ENCODE results near the gene GNAS-AS1. TPM values are rescaled to one million over a fixed set of nuclear protein-coding genes. Genes with fewer than 3 reads are reported as not detected.

GNAS-AS1 gene
- total RNA-seq, 1 donor from 2014 or later: 1.7 TPM

DNA sequence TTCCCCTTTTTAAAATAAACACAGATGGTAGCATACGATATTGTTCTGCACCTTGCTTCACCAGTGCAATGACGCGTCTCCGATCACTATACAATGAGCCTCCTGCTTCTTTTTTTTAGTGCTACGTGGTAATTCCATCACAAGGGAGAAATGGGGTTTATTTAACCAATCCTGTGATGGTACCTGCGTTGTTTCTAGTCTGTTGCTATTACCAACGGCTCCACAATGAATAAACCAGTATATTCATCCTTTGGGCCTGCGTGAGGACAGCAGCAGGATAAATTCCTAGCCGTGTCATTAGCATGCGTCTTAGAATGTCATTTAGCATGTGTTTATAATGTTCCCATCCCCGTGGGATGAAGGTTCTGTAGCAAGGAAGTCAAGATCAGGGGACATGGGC, 42.9 kb downstream of the GNAS-AS1 start:
- Mint-ChIP-seq H3K4me3 (no peak overlapping the region), H3K9me3 (no peaks in the 10 kb centered on the region), H3K27ac (no peak overlapping the region), H3K36me3 (ENCODE audit: low read depth) (no peaks in the 10 kb centered on the region), H3K4me1 (ENCODE audit: low read depth) (no peaks in the 10 kb centered on the region), H3K27me3 (ENCODE audit: insufficient read depth) (peaks cover 37% of the 10 kb centered on the region)
- intact Hi-C loops (cut with micrococcal nuclease): no loop called here
- no peak for DNase-seq (ENCODE audit: low spot score)

DNA sequence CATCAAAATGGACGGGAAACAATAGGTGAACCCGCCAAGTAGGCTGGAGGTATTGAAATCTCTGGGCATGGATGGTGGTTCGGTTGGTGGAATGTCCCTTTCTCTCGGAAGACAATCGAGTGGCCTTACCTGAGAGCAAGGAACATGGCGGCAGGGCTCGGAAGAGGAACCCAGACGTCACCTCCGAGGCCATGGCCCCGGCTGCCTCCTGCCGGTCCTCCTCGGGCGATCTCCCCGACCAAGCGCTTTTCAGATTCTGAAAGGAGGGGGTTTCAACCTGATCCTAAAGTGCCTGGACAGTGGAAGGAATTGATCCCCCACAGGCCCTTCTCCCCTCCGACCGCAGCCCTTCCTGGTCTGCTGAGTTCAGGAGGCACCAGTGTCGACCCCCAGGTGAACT, 47.2 kb downstream of the GNAS-AS1 start:
- no peaks in the 10 kb centered on the region for H3K4me1 Mint-ChIP-seq (ENCODE audit: low read depth)
- H3K27ac Mint-ChIP-seq: no peak overlapping the region
- H3K4me3 Mint-ChIP-seq: no peak overlapping the region
- H3K9me3 Mint-ChIP-seq: no peaks in the 10 kb centered on the region
- no peaks in the 10 kb centered on the region for H3K36me3 Mint-ChIP-seq (ENCODE audit: low read depth)
- DNase-seq (ENCODE audit: low spot score): no peak
- intact Hi-C loops (cut with micrococcal nuclease): no loop called here
- peaks cover 32% of the 10 kb centered on the region for H3K27me3 Mint-ChIP-seq (ENCODE audit: insufficient read depth)

GRCh38 chr20:58802061-58802460, 48.6 kb downstream of the GNAS-AS1 start:
- no peak overlapping the region for H3K27ac Mint-ChIP-seq
- DNase-seq (ENCODE audit: low spot score): no peak
- no peaks in the 10 kb centered on the region for H3K9me3 Mint-ChIP-seq
- H3K4me3 Mint-ChIP-seq: no peak overlapping the region
- intact Hi-C loops (cut with micrococcal nuclease): no loop called here
- H3K27me3 Mint-ChIP-seq (ENCODE audit: insufficient read depth): peaks cover 24% of the 10 kb centered on the region
- H3K4me1 Mint-ChIP-seq (ENCODE audit: low read depth): no peaks in the 10 kb centered on the region
- no peaks in the 10 kb centered on the region for H3K36me3 Mint-ChIP-seq (ENCODE audit: low read depth)

DNA sequence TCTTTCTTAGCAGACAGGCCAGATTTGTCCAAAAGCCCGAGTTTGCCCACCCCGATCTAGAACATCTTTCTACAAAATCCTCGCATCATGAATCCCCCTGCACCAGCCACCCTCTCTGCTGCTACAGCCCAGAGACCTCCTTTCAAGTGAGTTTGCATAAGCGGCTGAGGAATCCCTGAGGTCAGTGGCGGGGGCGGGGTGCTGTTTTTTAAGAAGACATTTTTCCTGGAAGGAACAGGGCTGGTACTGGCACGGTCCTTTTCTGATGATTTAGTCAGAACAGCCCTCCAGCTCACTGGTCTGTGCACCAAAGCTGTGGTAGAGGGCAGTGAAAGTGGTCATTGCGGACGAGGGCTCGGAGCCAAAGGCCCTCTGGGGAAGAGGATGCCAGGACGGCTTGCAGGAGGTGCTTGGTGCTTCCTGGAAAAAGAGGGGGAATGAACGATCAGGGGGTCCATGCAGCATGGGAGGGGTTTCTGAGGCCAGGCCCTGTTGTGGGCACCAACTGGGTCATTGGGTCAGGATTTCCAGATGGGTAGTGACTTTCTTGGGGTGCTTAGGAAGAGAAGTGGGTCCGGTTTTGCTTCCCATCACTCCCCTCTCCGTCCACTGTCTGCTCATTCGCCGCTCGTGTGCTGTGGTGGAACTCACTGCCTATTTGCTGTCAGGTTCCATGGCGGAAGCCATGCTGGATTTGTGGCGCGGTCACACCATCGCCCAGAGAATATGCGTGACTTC, 50.4 kb downstream of the GNAS-AS1 start:
- intact Hi-C loops (cut with micrococcal nuclease): no loop called here
- DNase-seq (ENCODE audit: low spot score): no peak
- Mint-ChIP-seq H3K36me3 (ENCODE audit: low read depth) (no peaks in the 10 kb centered on the region), H3K9me3 (no peaks in the 10 kb centered on the region), H3K4me1 (ENCODE audit: low read depth) (no peaks in the 10 kb centered on the region), H3K27me3 (ENCODE audit: insufficient read depth) (peaks cover 17% of the 10 kb centered on the region), H3K4me3 (no peak overlapping the region), H3K27ac (no peak overlapping the region)

DNA sequence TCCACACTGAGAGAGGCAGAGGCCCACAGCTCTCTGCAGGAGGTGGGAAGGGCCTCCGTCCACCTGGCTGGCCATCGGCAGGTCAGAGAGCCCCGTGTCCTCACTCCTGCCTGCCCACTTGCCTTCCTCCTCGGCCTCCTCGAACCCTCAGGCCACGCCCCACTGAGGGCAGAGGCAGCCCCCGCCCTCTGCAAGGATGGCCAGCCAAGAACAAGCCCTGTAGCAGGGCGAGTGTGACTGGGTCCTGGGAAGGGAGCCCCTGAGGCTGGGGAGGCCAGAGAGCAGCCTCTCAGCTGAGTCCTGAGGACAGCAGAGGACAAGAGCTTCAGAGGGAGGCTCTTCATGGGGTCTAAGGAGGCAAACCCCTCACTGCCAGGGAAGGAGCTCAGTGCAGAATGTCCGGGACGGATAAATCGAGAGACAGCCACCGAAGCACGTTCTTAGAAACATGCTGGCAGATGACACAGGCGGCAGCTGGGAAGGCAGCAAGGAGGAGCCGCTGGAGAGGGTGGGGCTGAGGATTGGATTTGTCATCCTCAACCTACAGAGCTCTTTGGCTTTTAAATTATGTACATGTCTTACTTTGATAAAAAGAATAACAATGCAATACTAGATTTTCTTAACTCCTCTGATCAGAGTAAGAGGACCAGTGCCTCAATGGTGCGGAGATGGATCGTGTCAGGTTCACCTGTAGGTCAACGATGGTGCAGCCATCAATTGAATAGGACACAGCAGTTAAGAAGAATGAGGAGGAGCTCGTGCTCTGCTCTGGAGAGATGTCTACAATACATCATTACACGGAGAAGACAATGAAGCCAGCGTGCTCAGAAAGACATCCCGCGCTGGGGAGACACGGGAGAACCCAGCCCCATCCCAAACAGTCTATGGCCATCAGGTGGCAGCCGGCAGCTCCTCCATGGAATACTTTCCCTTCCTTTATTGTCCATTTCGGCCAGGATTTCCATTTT, 53.0 kb downstream of the GNAS-AS1 start:
- H3K4me1 Mint-ChIP-seq (ENCODE audit: low read depth): no peaks in the 10 kb centered on the region
- no peak for DNase-seq (ENCODE audit: low spot score)
- no peak overlapping the region for H3K4me3 Mint-ChIP-seq
- no peak overlapping the region for H3K27ac Mint-ChIP-seq
- no peaks in the 10 kb centered on the region for H3K36me3 Mint-ChIP-seq (ENCODE audit: low read depth)
- H3K9me3 Mint-ChIP-seq: no peaks in the 10 kb centered on the region
- intact Hi-C loops (cut with micrococcal nuclease): no loop called here
- peaks cover 14% of the 10 kb centered on the region for H3K27me3 Mint-ChIP-seq (ENCODE audit: insufficient read depth)

GRCh38 chr20:58795923-58796245, 54.8 kb downstream of the GNAS-AS1 start:
- no peaks in the 10 kb centered on the region for H3K4me1 Mint-ChIP-seq (ENCODE audit: low read depth)
- H3K27ac Mint-ChIP-seq: no peak overlapping the region
- peaks cover 7% of the 10 kb centered on the region for H3K27me3 Mint-ChIP-seq (ENCODE audit: insufficient read depth)
- H3K9me3 Mint-ChIP-seq: no peaks in the 10 kb centered on the region
- H3K36me3 Mint-ChIP-seq (ENCODE audit: low read depth): no peaks in the 10 kb centered on the region
- DNase-seq (ENCODE audit: low spot score): no peak
- intact Hi-C loops (cut with micrococcal nuclease): no loop called here
- no peak overlapping the region for H3K4me3 Mint-ChIP-seq

DNA sequence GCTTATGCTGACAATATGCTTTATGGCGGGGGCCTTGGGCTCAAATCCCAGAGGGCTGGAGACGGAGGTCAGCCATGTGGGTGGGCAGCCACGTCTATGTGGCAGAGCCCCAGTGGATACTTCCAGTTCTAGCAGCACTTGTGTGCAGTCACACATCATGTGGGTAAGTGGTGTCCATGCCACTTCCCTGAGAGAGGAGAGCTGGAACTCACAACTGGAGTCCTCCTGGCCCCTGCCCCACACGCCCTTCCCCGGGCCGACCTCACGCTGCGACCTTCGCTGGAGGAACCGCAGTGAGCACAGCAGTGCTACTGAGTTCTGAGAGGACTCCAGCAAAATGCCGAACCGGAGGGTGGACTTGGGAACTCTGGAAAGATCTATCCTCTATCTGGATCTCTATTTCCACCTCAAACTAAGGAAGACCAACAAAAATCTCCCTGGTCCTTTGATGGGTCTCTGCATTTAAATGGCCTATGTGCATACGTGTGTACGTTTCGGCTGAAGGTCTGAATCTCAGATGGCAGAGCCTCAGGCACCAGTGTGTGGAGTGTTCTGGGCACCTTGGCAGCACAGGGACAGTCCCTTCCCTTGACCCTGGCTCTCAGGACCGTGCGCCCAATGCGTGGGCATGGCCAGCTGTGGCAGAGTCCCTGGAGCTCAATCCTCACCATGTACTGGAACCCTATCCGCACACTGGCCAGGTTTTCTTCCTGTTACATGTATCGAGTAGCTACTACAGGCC, 55.4 kb downstream of the GNAS-AS1 start:
- intact Hi-C loops (cut with micrococcal nuclease): no loop called here
- Mint-ChIP-seq H3K27me3 (ENCODE audit: insufficient read depth) (peaks cover 7% of the 10 kb centered on the region), H3K36me3 (ENCODE audit: low read depth) (no peaks in the 10 kb centered on the region), H3K27ac (no peak overlapping the region), H3K9me3 (no peaks in the 10 kb centered on the region), H3K4me3 (no peak overlapping the region), H3K4me1 (ENCODE audit: low read depth) (no peaks in the 10 kb centered on the region)
- no peak for DNase-seq (ENCODE audit: low spot score)

DNA sequence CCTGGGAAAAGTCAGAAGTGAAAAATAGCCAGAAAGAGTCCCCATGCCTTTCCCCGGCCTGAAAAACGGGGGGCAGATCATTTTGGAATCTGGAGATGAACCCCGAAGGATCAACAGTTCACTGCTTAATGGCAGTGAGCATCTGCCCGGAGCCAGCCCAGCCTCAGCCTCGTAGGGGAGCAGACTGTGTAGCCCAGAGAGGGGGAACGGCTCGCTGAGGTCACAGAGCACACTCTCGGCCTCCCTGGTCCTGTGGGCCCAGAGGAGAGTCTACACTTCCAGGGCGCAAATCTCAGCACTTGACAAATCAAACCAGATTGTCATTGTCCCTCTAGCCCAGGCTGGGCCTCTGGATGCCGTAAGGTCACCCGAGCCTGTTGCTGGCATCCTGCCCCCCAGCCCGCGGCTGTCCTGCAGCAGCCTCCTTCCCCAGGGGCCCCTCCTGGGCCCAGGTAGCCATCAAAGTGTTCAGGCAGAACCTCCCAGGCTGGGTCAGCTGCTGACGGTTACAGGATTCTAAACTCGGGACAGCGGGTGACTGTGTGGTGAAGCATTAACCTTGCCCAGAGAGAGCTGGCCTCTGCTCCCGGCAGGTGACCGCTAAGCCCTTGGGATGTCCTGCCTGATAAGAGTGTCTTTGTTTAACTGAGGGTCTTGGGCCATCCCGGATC, 56.1 kb downstream of the GNAS-AS1 start:
- H3K27me3 Mint-ChIP-seq (ENCODE audit: insufficient read depth): peaks cover 7% of the 10 kb centered on the region

GRCh38 chr20:58793512-58794420, 56.9 kb downstream of the GNAS-AS1 start:
- H3K36me3 Mint-ChIP-seq (ENCODE audit: low read depth): no peaks in the 10 kb centered on the region
- no peak for DNase-seq (ENCODE audit: low spot score)
- H3K27ac Mint-ChIP-seq: no peak overlapping the region
- no peak overlapping the region for H3K4me3 Mint-ChIP-seq
- no peaks in the 10 kb centered on the region for H3K9me3 Mint-ChIP-seq
- intact Hi-C loops (cut with micrococcal nuclease): no loop called here
- peaks cover 9% of the 10 kb centered on the region for H3K27me3 Mint-ChIP-seq (ENCODE audit: insufficient read depth)
- no peaks in the 10 kb centered on the region for H3K4me1 Mint-ChIP-seq (ENCODE audit: low read depth)

More for the DNA sequence above, 56.1 kb downstream of the GNAS-AS1 start:
- Mint-ChIP-seq H3K4me1 (ENCODE audit: low read depth) (no peaks in the 10 kb centered on the region), H3K4me3 (no peak overlapping the region), H3K36me3 (ENCODE audit: low read depth) (no peaks in the 10 kb centered on the region), H3K9me3 (no peaks in the 10 kb centered on the region), H3K27ac (no peak overlapping the region)
- no peak for DNase-seq (ENCODE audit: low spot score)
- intact Hi-C loops (cut with micrococcal nuclease): no loop called here

DNA sequence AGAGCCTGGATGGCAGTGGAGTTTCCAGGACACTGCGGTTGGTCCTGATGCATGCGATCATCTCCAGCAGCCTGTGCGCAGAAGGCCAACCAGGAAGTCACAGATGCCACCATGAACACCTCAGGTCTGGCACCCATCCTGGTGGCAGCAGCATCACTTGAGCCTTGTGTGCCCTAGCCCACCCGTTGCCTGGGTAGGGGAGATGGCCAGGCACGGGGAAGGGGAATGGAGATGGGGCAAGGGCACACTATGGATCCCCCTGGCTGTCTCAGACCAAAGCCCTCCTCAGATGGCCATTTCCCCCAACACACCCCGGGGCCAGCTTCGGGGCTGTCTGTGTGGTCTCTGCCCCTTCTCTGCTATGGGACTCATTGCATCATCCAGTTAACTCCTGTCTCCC, 58.3 kb downstream of the GNAS-AS1 start:
- Mint-ChIP-seq H3K4me1 (ENCODE audit: low read depth) (no peaks in the 10 kb centered on the region), H3K36me3 (ENCODE audit: low read depth) (no peaks in the 10 kb centered on the region), H3K4me3 (no peak overlapping the region), H3K27ac (no peak overlapping the region), H3K9me3 (no peaks in the 10 kb centered on the region), H3K27me3 (ENCODE audit: insufficient read depth) (peaks cover 10% of the 10 kb centered on the region)
- no peak for DNase-seq (ENCODE audit: low spot score)
- intact Hi-C loops (cut with micrococcal nuclease): no loop called here

DNA sequence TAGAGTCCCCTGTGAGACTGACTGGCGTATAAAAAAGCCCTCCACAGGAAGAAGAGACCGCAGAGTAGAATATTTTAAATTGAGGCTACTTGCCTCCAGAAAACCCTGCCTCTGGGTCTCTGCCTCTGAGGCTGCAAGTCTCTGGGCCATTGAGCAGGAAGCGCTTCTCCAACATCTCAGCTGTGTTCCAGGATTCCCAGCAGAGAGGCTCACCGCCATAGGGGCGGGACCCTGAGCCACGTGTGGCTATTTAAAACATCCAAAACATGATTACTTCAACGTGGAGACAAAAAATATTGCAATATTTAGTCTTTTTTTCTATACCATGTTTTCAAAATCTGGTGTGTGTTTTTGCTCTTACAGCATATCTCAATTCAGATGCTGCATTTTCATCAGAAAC, 59.4 kb downstream of the GNAS-AS1 start:
- no peaks in the 10 kb centered on the region for H3K9me3 Mint-ChIP-seq
- no peak overlapping the region for H3K4me3 Mint-ChIP-seq
- no peak overlapping the region for H3K27ac Mint-ChIP-seq
- H3K36me3 Mint-ChIP-seq (ENCODE audit: low read depth): no peaks in the 10 kb centered on the region
- H3K4me1 Mint-ChIP-seq (ENCODE audit: low read depth): no peaks in the 10 kb centered on the region
- intact Hi-C loops (cut with micrococcal nuclease): no loop called here
- H3K27me3 Mint-ChIP-seq (ENCODE audit: insufficient read depth): peaks cover 10% of the 10 kb centered on the region
- DNase-seq (ENCODE audit: low spot score): no peak

DNA sequence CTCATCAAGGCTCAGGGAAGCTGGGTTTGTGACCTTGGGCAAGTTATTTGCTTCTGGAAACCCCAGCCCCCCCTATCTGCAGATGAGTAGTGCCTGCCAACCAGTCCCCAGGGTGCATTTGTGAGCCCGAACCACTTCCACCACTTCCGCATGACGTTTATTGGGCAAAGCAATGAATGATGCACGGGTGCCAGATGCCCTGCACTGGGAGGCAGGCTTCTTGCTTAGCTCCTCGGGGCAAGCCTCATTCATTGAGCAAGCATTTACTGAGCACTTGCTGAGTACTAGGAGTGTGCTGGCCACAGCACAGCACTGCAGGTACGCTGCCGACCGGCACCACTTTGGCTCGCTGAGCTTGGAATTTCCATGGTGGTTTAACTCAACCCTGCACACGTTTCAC, 60.2 kb downstream of the GNAS-AS1 start:
- DNase-seq (ENCODE audit: low spot score): no peak
- intact Hi-C loops (cut with micrococcal nuclease): no loop called here
- peaks cover 12% of the 10 kb centered on the region for H3K27me3 Mint-ChIP-seq (ENCODE audit: insufficient read depth)
- no peaks in the 10 kb centered on the region for H3K9me3 Mint-ChIP-seq
- H3K4me3 Mint-ChIP-seq: no peak overlapping the region
- no peaks in the 10 kb centered on the region for H3K4me1 Mint-ChIP-seq (ENCODE audit: low read depth)
- no peaks in the 10 kb centered on the region for H3K36me3 Mint-ChIP-seq (ENCODE audit: low read depth)
- no peak overlapping the region for H3K27ac Mint-ChIP-seq
